Measurements from ENCODE around the gene RASAL2. TPM values are rescaled to one million over a fixed set of nuclear protein-coding genes. Genes with fewer than 3 reads are reported as not detected.
"Not testable (repeated sequence)": the region's sequence is repeated elsewhere in the genome, so short reads cannot be mapped to it uniquely, and the experiment has no call there.

RASAL2 gene
- total RNA-seq, 3 donors from 2014 or later = 28.5 to 41.0 (median 40.5) TPM

DNA sequence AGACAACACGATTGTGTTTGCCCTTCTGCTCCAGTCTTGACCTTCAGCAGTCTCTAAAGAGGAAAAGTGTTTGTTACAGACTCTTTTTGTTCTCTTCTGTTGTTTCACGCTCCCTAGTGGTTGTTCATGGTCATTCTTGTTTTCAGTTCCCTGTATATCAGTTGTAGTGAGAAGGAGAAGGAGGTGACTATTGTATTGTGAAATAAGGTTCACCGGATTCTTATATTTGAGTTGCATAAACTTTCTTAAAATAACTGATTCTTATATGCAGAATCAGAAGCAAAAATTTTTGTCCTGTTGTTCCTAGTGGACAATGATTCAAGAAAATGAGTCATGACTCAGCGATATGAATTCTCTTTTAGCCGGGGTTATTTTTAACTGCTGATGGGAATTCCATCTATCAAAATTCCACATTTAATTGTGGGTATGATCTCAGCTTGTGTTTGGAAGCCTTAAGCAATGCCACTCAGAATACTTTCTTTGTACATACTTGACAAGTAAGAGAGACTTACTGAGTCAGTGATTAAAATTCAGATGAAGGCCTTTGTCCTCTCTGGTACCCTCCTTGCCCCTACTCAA lies 250.7 kb downstream of the RASAL2 start:
- intact Hi-C loops (cut with DNase I; ENCODE audit: low total_unique reads) = no loop called here
- H3K27ac ChIP-seq = peak overlapping the region; percentile 45 to 55

DNA sequence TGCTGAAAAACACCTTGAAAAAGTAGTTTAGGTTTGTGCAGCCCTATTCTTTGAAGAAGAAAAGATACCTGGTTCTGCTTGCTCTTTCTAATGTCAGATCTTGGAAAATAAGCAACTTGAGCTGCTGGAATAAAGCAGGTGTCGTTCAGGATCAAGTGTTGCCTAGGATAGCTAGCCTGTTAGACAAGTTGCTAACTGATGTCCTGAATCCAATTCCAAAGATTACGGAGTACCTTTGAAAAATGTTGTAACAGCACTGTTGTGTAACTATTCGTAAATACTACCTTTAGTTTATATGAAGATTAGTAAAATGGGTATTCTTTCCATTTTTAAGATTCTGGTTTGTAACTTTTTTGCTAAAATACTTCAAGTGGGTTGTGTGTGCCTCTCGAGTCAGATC lies 251.3 kb downstream of the RASAL2 start:
- DNase-seq (ENCODE audit: low spot score in 2 of 2) = no peak
- intact Hi-C loops (cut with DNase I; ENCODE audit: low total_unique reads) = no loop called here
- Histone ChIP-seq H3K36me3 (no peaks in the 10 kb centered on the region), H3K4me1 (no peaks in the 10 kb centered on the region), H3K27me3 (no peaks in the 10 kb centered on the region), H3K9me3 (no peaks in the 10 kb centered on the region), H3K4me3 (no peak overlapping the region), H3K27ac (peak overlapping the region; percentile 45 to 55)
- TF ChIP-seq, protein P1, sequence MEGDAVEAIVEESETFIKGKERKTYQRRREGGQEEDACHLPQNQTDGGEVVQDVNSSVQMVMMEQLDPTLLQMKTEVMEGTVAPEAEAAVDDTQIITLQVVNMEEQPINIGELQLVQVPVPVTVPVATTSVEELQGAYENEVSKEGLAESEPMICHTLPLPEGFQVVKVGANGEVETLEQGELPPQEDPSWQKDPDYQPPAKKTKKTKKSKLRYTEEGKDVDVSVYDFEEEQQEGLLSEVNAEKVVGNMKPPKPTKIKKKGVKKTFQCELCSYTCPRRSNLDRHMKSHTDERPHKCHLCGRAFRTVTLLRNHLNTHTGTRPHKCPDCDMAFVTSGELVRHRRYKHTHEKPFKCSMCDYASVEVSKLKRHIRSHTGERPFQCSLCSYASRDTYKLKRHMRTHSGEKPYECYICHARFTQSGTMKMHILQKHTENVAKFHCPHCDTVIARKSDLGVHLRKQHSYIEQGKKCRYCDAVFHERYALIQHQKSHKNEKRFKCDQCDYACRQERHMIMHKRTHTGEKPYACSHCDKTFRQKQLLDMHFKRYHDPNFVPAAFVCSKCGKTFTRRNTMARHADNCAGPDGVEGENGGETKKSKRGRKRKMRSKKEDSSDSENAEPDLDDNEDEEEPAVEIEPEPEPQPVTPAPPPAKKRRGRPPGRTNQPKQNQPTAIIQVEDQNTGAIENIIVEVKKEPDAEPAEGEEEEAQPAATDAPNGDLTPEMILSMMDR (IDR thresholded peaks at IDR 0.05) = no peak
- no peak for TF ChIP-seq POLR2A (IDR thresholded peaks at IDR 0.05)
- no peak for TF ChIP-seq POLR2AphosphoS5 (IDR thresholded peaks at IDR 0.05)

More for the DNA sequence above, 250.7 kb downstream of the RASAL2 start:
- Histone ChIP-seq H3K27me3 (no peaks in the 10 kb centered on the region), H3K36me3 (no peaks in the 10 kb centered on the region), H3K9me3 (no peaks in the 10 kb centered on the region), H3K4me1 (no peaks in the 10 kb centered on the region), H3K4me3 (no peak overlapping the region)
- DNase-seq (ENCODE audit: low spot score in 2 of 2) = no peak
- no peak for TF ChIP-seq POLR2AphosphoS5 (IDR thresholded peaks at IDR 0.05)
- TF ChIP-seq, protein P1 (IDR thresholded peaks at IDR 0.05) = peak in 2 of 3 donors; percentile 58 to 62

DNA sequence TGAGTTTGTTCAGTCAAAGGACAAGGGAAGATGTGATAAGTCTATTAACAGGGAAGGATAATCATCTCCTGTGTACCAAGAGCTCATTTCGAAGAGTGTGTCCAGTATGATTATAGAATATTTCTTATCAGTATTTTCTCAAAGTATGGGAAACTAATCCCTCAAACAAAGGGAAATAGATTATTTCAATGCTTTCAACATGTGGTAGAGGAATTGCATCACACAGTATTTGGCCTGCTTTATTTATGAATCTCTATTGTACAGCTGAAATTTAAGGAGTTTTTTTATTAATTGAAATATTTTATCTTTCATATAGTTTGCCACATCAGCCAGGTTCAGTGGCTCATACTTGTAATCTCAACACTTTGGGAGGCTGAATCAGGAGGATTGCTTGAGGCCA lies 251.9 kb downstream of the RASAL2 start:
- no peak overlapping the region for H3K4me3 ChIP-seq
- intact Hi-C loops (cut with DNase I; ENCODE audit: low total_unique reads) = no loop called here
- H3K9me3 ChIP-seq = no peaks in the 10 kb centered on the region
- H3K27me3 ChIP-seq = no peaks in the 10 kb centered on the region
- no peak for DNase-seq (ENCODE audit: low spot score in 2 of 2)
- no peaks in the 10 kb centered on the region for H3K36me3 ChIP-seq
- H3K4me1 ChIP-seq = no peaks in the 10 kb centered on the region
- H3K27ac ChIP-seq = no peak overlapping the region
- TF ChIP-seq POLR2AphosphoS5 (IDR thresholded peaks at IDR 0.05) (no peak), POLR2A (IDR thresholded peaks at IDR 0.05) (no peak)
- TF ChIP-seq, protein P1 (IDR thresholded peaks at IDR 0.05) = no peak

DNA sequence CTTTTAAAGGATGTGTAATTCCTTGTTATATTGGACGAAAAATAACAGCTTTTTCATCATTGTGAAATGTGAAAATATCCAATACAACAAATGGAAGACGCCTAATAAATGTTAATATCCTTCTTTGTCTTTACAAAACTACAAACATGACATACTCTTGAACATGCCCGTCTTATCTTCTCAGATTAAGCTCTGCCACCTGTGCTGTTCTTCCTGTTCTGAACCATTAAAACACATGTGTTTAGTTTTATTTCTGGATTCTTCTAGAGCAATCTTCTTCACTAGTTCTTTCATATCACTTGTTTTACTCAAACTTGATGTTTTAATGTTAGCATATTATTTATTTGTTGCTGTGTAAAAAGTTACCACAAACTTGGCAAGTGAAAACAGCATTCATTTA lies 255.9 kb downstream of the RASAL2 start:
- Histone ChIP-seq H3K4me3 (no peak overlapping the region), H3K4me1 (no peaks in the 10 kb centered on the region), H3K27ac (no peak overlapping the region), H3K36me3 (no peaks in the 10 kb centered on the region), H3K27me3 (no peaks in the 10 kb centered on the region), H3K9me3 (peaks cover 5% of the 10 kb centered on the region in 2 donors)
- intact Hi-C loops (cut with DNase I; ENCODE audit: low total_unique reads) = no loop called here
- TF ChIP-seq, protein P1 (IDR thresholded peaks at IDR 0.05) = no peak
- TF ChIP-seq POLR2A (IDR thresholded peaks at IDR 0.05) (no peak), POLR2AphosphoS5 (IDR thresholded peaks at IDR 0.05) (no peak)
- DNase-seq (ENCODE audit: low spot score in 2 of 2) = no peak

DNA sequence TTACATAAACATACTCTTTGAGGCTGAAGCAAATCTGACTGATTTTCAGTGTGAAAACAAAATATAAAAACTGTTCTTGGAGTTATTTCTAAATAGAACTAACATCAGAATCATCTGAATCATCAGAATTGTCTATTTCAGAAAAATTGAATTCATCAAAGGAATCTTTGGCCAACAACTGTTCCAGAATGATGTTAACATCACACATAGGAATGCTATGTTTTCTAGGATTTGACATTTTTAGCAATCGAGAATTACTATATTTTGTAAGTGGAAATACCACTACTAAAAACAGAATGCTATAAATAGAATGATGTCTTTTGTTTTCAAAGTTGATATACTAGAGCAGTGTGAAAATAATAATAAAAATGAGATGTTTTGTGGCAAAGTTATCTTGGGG lies 258.0 kb downstream of the RASAL2 start:
- H3K4me1 ChIP-seq; H3K9me3 ChIP-seq; H3K36me3 ChIP-seq; H3K27me3 ChIP-seq; intact Hi-C loops (cut with DNase I; ENCODE audit: low total_unique reads); H3K27ac ChIP-seq; H3K4me3 ChIP-seq; DNase-seq (ENCODE audit: low spot score in 2 of 2): not testable (repeated sequence)
